Ascending aorta (tissue), 2 donors: ENCODE data around the gene KCNMA1. TPM values are rescaled to one million over a fixed set of nuclear protein-coding genes. Genes with fewer than 3 reads are reported as not detected.
A peak's percentile ranks its signal among the peaks of the same experiment; 100 is the strongest.

Source experiments
- DNase-seq, 2 donors: peaks; one replicate each; pipeline ENCODE4 v3.0.0-alpha.2; 2019; ENCODE audit warnings: low spot score in 2 of 2
- H3K27ac ChIP-seq, 2 donors: fragments of 200-600 bp; sonication (generic); one replicate each; pipeline ENCODE4 v1.5.1; 2016 to 2017; ENCODE audit warnings: mild to moderate bottlenecking in 1 of 2
- H3K27me3 ChIP-seq: fragments of 200-600 bp; sonication (generic); one replicate; pipeline ENCODE4 v1.5.1; 2017
- H3K36me3 ChIP-seq, 2 donors: fragments of 200-600 bp; sonication (generic); one replicate each; pipeline ENCODE4 v1.5.1; 2016
- H3K4me1 ChIP-seq, 2 donors: fragments of 200-600 bp; sonication (generic); one replicate each; pipeline ENCODE4 v1.5.1; 2016 to 2017; ENCODE audit warnings: mild to moderate bottlenecking in 1 of 2
- H3K4me3 ChIP-seq, 2 donors: fragments of 200-600 bp; sonication (generic); one replicate each; pipeline ENCODE4 v1.5.1; 2016 to 2017; ENCODE audit warnings: mild to moderate bottlenecking in 1 of 2
- H3K9me3 ChIP-seq, 2 donors: fragments of 200-600 bp; sonication (generic); one replicate each; pipeline ENCODE4 v1.5.1; 2016
- CTCF ChIP-seq, 3 experiments: fragments of 200-600 bp in 2 of 3; fragments of 450-650 bp in 1 of 3; sonication (generic) in 2 of 3; IDR thresholded peaks; one replicate each; pipeline ENCODE4 v1.5.1; 2016 to 2019; ENCODE audit warnings: antibody characterized with exemption in 3 of 3, mild to moderate bottlenecking in 1 of 3, moderate library complexity in 1 of 3
- intact Hi-C: fragments of 100-400 bp; cut with DNase I; formaldehyde crosslinking; loops from one replicate; pipeline ENCODE4 v1.15.1; 2023
- total RNA-seq: library from RNA; depleted of rRNA; stranded (reverse); fragments of >200 nt; gene quantifications from one replicate; pipeline ENCODE4 v1.1.0, GENCODE V29; 2016

KCNMA1 gene
- total RNA-seq, 1 donor from 2014 or later = 28.6 TPM

DNA sequence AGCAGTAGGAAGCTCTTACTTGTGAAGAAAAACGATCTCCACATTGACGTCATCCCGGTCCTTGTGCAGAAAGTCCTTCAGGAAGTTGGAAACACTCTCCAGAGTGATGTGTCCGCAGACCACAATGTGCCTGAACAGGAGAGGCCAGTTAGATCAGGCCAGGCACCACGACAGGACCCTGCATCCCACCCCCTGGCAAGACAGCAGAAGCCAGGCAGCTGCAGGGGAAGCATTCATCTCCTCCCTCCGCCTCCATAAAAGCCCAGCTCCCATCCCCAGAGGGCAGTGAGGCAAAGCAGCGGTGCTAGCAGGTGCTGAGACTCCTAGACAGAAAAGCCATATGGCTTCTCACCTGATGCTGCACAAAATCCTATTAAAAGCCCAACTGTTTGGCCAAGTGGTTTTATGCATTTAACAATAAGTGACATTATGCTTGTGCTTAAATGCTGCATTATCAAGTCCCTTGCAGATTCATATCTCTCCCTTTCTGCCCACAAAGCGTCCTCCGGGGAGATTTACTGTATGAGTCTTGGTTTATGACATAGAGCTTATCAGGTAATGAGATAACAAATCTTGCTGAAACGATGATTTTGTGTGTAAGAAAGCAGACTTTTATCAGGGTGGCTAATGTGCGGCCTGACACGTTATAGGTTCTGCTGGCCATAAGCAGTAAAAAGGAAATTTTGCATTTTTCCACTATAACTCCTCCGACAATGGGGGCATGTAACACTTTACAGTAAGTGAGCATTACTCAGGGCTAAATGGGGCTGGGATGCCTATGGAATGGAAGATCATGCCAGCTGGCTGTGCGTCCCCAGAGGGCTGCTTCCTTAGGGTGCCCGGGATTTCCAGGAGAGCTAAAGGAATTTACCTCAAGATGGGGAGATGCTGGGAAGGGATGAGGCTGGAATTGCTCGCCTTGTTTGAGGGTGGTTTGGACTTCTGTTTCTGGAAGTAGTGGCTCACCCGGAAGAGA, 546.9 kb downstream of the KCNMA1 start:
- no peak for DNase-seq

DNA sequence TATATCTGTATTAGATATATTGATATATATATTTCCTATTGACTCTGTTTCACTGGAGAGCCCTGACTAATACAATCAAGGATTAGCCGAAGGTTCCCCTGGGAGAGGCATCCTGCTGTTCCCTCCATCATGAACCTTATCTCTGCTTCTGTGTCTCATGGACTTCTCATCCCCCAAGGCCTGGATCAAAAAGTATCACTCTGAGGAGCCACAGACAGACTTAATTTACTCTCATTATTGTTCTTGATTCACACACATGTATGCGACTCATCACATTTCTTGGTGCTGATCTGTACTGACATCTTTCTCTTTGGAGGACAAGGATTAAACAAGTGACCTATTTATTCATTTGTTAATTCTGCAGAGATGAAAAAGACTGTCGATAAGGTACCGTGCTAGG, 550.2 kb downstream of the KCNMA1 start:
- peaks cover 0 to 30% of the 10 kb centered on the region in 2 donors for H3K36me3 ChIP-seq
- H3K4me3 ChIP-seq = no peak overlapping the region
- TF ChIP-seq CTCF (IDR thresholded peaks at IDR 0.05) = no peak
- H3K27ac ChIP-seq = no peak overlapping the region
- no peak for DNase-seq
- H3K27me3 ChIP-seq = no peaks in the 10 kb centered on the region
- H3K4me1 ChIP-seq = peaks cover 0 to 8% of the 10 kb centered on the region in 2 donors
- H3K9me3 ChIP-seq = no peaks in the 10 kb centered on the region
- intact Hi-C loops = no loop called here

More for the DNA sequence above, 546.9 kb downstream of the KCNMA1 start:
- Histone ChIP-seq H3K4me1 (no peaks in the 10 kb centered on the region), H3K9me3 (no peaks in the 10 kb centered on the region), H3K27me3 (no peaks in the 10 kb centered on the region), H3K4me3 (no peak overlapping the region), H3K27ac (no peak overlapping the region), H3K36me3 (peaks cover 0 to 28% of the 10 kb centered on the region in 2 donors)
- TF ChIP-seq CTCF (IDR thresholded peaks at IDR 0.05) = no peak
- intact Hi-C loops = no loop called here

GRCh38 chr10:77086081-77086480, 551.5 kb downstream of the KCNMA1 start:
- no peaks in the 10 kb centered on the region for H3K9me3 ChIP-seq
- H3K27ac ChIP-seq = no peak overlapping the region
- DNase-seq = no peak
- peaks cover 0 to 16% of the 10 kb centered on the region in 2 donors for H3K4me1 ChIP-seq
- peaks cover 0 to 30% of the 10 kb centered on the region in 2 donors for H3K36me3 ChIP-seq
- intact Hi-C loops = no loop called here
- no peak for TF ChIP-seq CTCF (IDR thresholded peaks at IDR 0.05)
- no peaks in the 10 kb centered on the region for H3K27me3 ChIP-seq
- H3K4me3 ChIP-seq = no peak overlapping the region

GRCh38 chr10:77085344-77085743, 552.3 kb downstream of the KCNMA1 start:
- intact Hi-C loops = no loop called here
- H3K4me1 ChIP-seq = peaks cover under 1 to 21% of the 10 kb centered on the region in 2 donors
- DNase-seq = no peak

DNA sequence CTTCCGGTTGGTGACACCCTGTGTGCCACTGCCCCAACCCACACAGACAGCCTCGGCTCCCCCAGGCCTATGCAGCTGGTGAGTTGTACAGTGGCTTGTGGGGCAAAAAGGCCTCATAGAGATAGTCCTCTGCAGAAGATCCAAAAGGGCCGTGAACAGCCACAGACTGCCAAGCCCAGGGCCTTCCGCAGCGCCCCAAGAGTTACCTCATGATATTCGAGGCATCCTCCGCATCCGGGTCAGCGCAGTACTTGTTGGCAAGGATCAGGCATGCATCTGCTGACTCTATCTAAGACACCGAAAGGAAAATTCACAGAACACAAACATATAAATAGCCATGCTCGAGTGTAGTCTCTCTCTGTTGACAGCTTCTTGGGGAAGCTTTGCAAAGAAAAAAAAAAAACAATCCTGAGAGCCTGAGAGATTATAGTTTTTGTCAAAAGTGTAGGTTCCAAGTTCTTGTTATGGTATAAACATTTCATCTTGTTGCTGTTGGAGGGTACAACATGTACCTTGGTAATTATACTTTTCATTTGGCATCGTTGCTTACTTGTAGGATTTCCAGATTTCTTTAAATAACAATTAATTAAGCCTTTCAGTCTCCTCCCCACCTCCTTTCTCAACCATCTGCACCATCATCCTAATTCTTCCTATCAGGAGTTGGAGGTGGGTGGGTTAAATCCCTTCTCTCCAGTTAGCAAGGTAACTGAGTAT, 553.0 kb downstream of the KCNMA1 start:
- no peak overlapping the region for H3K4me3 ChIP-seq
- peak overlapping the region; percentile 10 to 45 for H3K27ac ChIP-seq
- intact Hi-C loops = no loop called here
- peaks cover 0 to 20% of the 10 kb centered on the region in 2 donors for H3K36me3 ChIP-seq
- no peak for TF ChIP-seq CTCF (IDR thresholded peaks at IDR 0.05)
- no peaks in the 10 kb centered on the region for H3K27me3 ChIP-seq
- no peaks in the 10 kb centered on the region for H3K9me3 ChIP-seq
- DNase-seq = no peak
- H3K4me1 ChIP-seq = peaks cover 5 to 24% of the 10 kb centered on the region in 2 donors

More at GRCh38 chr10:77085344-77085743, 552.3 kb downstream of the KCNMA1 start:
- no peak for TF ChIP-seq CTCF (IDR thresholded peaks at IDR 0.05)
- peaks cover 0 to 27% of the 10 kb centered on the region in 2 donors for H3K36me3 ChIP-seq
- H3K27me3 ChIP-seq = no peaks in the 10 kb centered on the region
- no peak overlapping the region for H3K27ac ChIP-seq
- no peaks in the 10 kb centered on the region for H3K9me3 ChIP-seq
- H3K4me3 ChIP-seq = no peak overlapping the region
